T-cell (primary cell): ENCODE data around the gene HAUS3. TPM values are rescaled to one million over a fixed set of nuclear protein-coding genes. Genes with fewer than 3 reads are reported as not detected.

Source experiments
- ATAC-seq, 4 experiments: fragments of 200-7000 bp in 3 of 4; fragments of 150-1000 bp in 1 of 4; cut with Tn5 transposase; replicated peaks in 1 of 4; 1 replicate in 3 of 4; 2 replicates in 1 of 4; pipeline ENCODE4 v1.10.0; 2021; ENCODE audit warnings: moderate library complexity in 3 of 4, mild to moderate bottlenecking in 2 of 4, moderate number of reproducible peaks in 1 of 4
- CTCF ChIA-PET, 2 donors: fragments of 300-600 bp; sonication (Branson Sonifier 250); formaldehyde crosslinking; loops; one replicate each; lab custom pipeline; 2022; ENCODE audit warnings: antibody characterized with exemption in 2 of 2; lab: Charles Lee
- POLR2A ChIA-PET, 2 donors: fragments of 300-600 bp; sonication (Branson Sonifier 250); formaldehyde crosslinking; loops; one replicate each; lab custom pipeline; 2022; ENCODE audit warnings: antibody characterized with exemption in 2 of 2; lab: Charles Lee
- DNase-seq, 35 experiments: peaks; one replicate each; pipeline versions ENCODE4 v3.0.0 to v3.0.0-alpha.2; 2013 to 2023
- H3K27ac ChIP-seq: one replicate; pipeline ENCODE4 v1.5.1; 2013; ENCODE audit warnings: low read length
- H3K27me3 ChIP-seq, 2 experiments: replicated peaks in 1 of 2; 1 replicate in 1 of 2; 2 replicates in 1 of 2; pipeline versions ENCODE4 v1.6.1 to v1.7.0; 2013; ENCODE audit warnings: low read length in 1 of 2, mixed read lengths in 1 of 2; ENCODE audit not compliant: control insufficient read depth in 2 of 2, insufficient read depth in 2 of 2; ENCODE audit errors: extremely low read depth in 1 of 2
- H3K36me3 ChIP-seq, 2 donors: 1 replicate in 1 of 2; 2 replicates in 1 of 2; pipeline versions ENCODE4 v1.6.1 to v1.7.0; 2013; ENCODE audit warnings: low read length in 1 of 2; ENCODE audit not compliant: control insufficient read depth in 2 of 2, insufficient read depth in 1 of 2; ENCODE audit errors: extremely low read depth in 1 of 2
- H3K4me1 ChIP-seq, 2 experiments: 1 replicate in 1 of 2; 2 replicates in 1 of 2; pipeline versions ENCODE4 v1.6.1 to v1.7.0; 2013; ENCODE audit warnings: low read length in 2 of 2, mixed read lengths in 1 of 2; ENCODE audit not compliant: insufficient read depth in 2 of 2, control insufficient read depth in 1 of 2; ENCODE audit errors: extremely low read depth in 1 of 2
- H3K4me3 ChIP-seq, 2 donors: 1 replicate in 1 of 2; 2 replicates in 1 of 2; pipeline versions ENCODE4 v1.5.1 to v1.7.0; 2013; ENCODE audit warnings: mild to moderate bottlenecking in 2 of 2, low read length in 1 of 2, moderate library complexity in 1 of 2; ENCODE audit not compliant: control insufficient read depth in 1 of 2; ENCODE audit errors: extremely low read depth in 1 of 2
- H3K9me3 ChIP-seq: 2 replicates; pipeline ENCODE4 v1.7.0; 2013
- H3K27ac Mint-ChIP-seq, 2 donors: one replicate each; pipeline ENCODE4 v1.8.0; 2020 to 2021; ENCODE audit warnings: mild to moderate bottlenecking in 2 of 2, mixed read lengths in 2 of 2
- H3K27me3 Mint-ChIP-seq, 2 donors: one replicate each; pipeline ENCODE4 v1.8.0; 2021 to 2022; ENCODE audit warnings: mixed read lengths in 2 of 2
- H3K36me3 Mint-ChIP-seq: one replicate; pipeline ENCODE4 v1.8.0; 2021; ENCODE audit warnings: mixed read lengths
- H3K4me1 Mint-ChIP-seq, 3 donors: one replicate each; pipeline ENCODE4 v1.8.0; 2020 to 2022; ENCODE audit warnings: mixed read lengths in 3 of 3, mild to moderate bottlenecking in 1 of 3
- H3K4me3 Mint-ChIP-seq, 3 donors: one replicate each; pipeline ENCODE4 v1.8.0; 2020 to 2022; ENCODE audit warnings: mild to moderate bottlenecking in 3 of 3, mixed read lengths in 3 of 3, moderate library complexity in 3 of 3
- H3K9me3 Mint-ChIP-seq, 3 donors: one replicate each; pipeline ENCODE4 v1.8.0; 2020 to 2022; ENCODE audit warnings: mixed read lengths in 3 of 3
- WGBS: methylation state at CpG from one replicate; pipeline ENCODE4 v1.1.5; 2013; ENCODE audit warnings: missing lambda C conversion rate; ENCODE audit not compliant: insufficient coverage; 5-methylcytosine and 5-hydroxymethylcytosine counted together
- total RNA-seq, 35 experiments: library from RNA in 6 of 35; stranded (reverse) in 6 of 35; fragments of 120-200 nt in 1 of 35; gene quantifications; one replicate each; pipeline versions ENCODE4 v1.2.1 to v1.2.4 and lab custom pipeline; 2013 to 2026

HAUS3 gene
- total RNA-seq, 5 donors from 2014 or later (not counting 1 experiment from before 2014, with no cell fraction given): 29.3 to 94.0 (median 31.2) TPM

- Mint-ChIP-seq H3K9me3 (peaks cover 0 to 6% (median 0%) of the 10 kb centered on the region in 3 donors), H3K27me3 (no peaks in the 10 kb centered on the region), H3K4me1 (peaks cover 29 to 59% (median 56%) of the 10 kb centered on the region in 3 donors), H3K4me3 (peak overlapping the region in 1 of 3 donors; percentile 79), H3K27ac (peak overlapping the region; percentile 96 to 98), H3K36me3 (peaks cover 4% of the 10 kb centered on the region)
- Histone ChIP-seq H3K27ac (peak overlapping the region; percentile 96), H3K4me3 (no peak overlapping the region), H3K27me3 (no peaks in the 10 kb centered on the region), H3K9me3 (no peaks in the 10 kb centered on the region), H3K36me3 (peaks cover 0 to 2% of the 10 kb centered on the region in 2 donors), H3K4me1 (peaks cover 25 to 69% of the 10 kb centered on the region in 2 experiments)
- POLR2A ChIA-PET: interaction anchor here in 1 of 2 donors (2.9 kb wide), 1 partner anchor 7 kb away, joined by 33 read pairs; no protein-coding TSS in a partner anchor
- CTCF ChIA-PET: interaction anchor here in 1 of 2 donors (2.1 kb wide), 1 partner anchor 8 kb away, joined by 28 read pairs; no protein-coding TSS in a partner anchor
- WGBS: 95% methylated on average over 9 of the region's 14 CpGs
- DNase-seq: no peak
- ATAC-seq: no peak
These were observed 47.5 kb upstream of the HAUS3 start for GRCh38 chr4:2289311-2289954.

DNA sequence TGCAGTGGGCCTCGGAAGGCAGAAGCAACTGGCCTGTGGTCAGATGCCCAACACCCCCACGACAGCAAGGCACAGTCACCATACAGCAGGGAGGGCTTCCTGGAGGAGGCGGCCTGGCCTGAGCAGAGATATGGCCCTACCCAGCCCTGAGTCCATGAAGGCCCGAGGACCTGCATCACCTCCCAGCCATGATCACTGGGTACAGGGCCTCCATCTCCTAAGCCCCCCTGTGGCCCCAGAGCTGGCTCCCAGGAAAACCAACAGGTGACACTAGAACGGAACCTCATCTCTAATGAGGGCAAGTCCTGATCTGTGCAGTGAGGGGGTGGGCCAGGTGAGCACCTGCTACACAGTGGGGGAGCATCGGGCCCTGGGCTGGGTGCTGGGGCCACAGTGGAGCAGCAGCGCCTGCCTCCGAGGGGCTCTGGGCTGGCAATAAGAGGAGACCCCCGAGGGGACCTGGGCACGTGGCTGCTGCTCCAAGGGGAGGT, 46.2 kb upstream of the HAUS3 start:
- Mint-ChIP-seq H3K27me3 (no peaks in the 10 kb centered on the region), H3K9me3 (no peaks in the 10 kb centered on the region), H3K36me3 (no peaks in the 10 kb centered on the region), H3K4me3 (no peak overlapping the region), H3K27ac (peak overlapping the region; percentile 48 to 70), H3K4me1 (peaks cover 32 to 61% (median 58%) of the 10 kb centered on the region in 3 donors)
- Histone ChIP-seq H3K4me1 (peaks cover 25 to 81% of the 10 kb centered on the region in 2 experiments), H3K36me3 (peaks cover 0 to 2% of the 10 kb centered on the region in 2 donors), H3K9me3 (no peaks in the 10 kb centered on the region), H3K4me3 (no peak overlapping the region), H3K27ac (no peak overlapping the region), H3K27me3 (no peaks in the 10 kb centered on the region)
- 97% methylated on average over 9 of the region's 10 CpGs for WGBS
- POLR2A ChIA-PET: no interaction called here
- CTCF ChIA-PET: no interaction called here
- ATAC-seq (no peak), DNase-seq (peak in 1 of 35 experiments; percentile 23)

GRCh38 chr4:2287594-2287915, 45.6 kb upstream of the HAUS3 start:
- POLR2A ChIA-PET: no interaction called here
- 89% methylated on average over 4 of the region's 9 CpGs for WGBS
- H3K9me3 Mint-ChIP-seq: no peaks in the 10 kb centered on the region
- H3K36me3 Mint-ChIP-seq: no peaks in the 10 kb centered on the region
- H3K27me3 Mint-ChIP-seq: no peaks in the 10 kb centered on the region
- no peak overlapping the region for H3K4me3 ChIP-seq
- H3K27ac ChIP-seq: no peak overlapping the region
- H3K4me3 Mint-ChIP-seq: no peak overlapping the region
- H3K27me3 ChIP-seq: no peaks in the 10 kb centered on the region
- peak overlapping the region in 1 of 2 donors; percentile 16 for H3K27ac Mint-ChIP-seq
- peaks cover 36 to 63% (median 59%) of the 10 kb centered on the region in 3 donors for H3K4me1 Mint-ChIP-seq
- H3K9me3 ChIP-seq: no peaks in the 10 kb centered on the region
- ATAC-seq: no peak
- CTCF ChIA-PET: no interaction called here
- peaks cover 28 to 85% of the 10 kb centered on the region in 2 experiments for H3K4me1 ChIP-seq
- H3K36me3 ChIP-seq: peaks cover 0 to 2% of the 10 kb centered on the region in 2 donors
- no peak for DNase-seq

DNA sequence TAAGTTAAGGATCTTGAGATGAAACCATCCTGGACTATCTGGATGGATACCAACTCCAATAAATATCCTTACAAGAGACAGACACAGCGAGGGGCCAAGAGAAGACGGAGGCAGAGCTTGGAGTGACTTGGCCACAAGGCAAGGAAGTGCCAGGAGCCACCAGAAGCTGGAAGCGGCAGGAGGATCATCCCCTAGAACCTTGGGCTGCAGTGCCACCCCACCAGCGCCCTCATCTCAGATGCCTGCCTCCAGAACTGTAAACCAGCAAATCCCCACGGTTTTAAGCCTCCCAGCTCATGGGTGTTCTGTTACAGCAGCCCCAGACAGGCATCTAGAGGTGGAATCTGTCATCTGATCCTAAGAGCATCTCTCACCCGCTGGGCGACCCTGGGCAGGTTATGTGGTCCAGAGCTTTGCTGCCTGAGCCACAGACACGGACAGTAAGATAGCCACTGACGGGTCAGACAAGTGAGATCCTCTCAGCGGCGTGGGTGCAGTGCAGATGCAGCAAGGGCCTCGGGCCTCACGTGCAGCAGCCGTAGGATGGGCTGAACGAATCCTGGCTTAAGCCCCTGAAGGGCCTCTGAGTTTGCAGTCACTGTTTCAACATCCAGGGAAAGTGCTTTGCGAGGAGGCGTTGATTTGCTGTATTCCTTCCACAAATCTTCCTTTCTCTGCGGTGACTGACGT, 45.1 kb upstream of the HAUS3 start:
- Histone ChIP-seq H3K9me3 (no peaks in the 10 kb centered on the region), H3K27ac (no peak overlapping the region), H3K36me3 (peaks cover 0 to 2% of the 10 kb centered on the region in 2 donors), H3K4me3 (no peak overlapping the region), H3K4me1 (peaks cover 33 to 85% of the 10 kb centered on the region in 2 experiments), H3K27me3 (no peaks in the 10 kb centered on the region)
- Mint-ChIP-seq H3K9me3 (peaks cover 0 to 3% (median 0%) of the 10 kb centered on the region in 3 donors), H3K4me1 (peaks cover 36 to 63% (median 59%) of the 10 kb centered on the region in 3 donors), H3K27ac (peak overlapping the region; percentile 16 to 55), H3K4me3 (no peak overlapping the region), H3K36me3 (no peaks in the 10 kb centered on the region), H3K27me3 (no peaks in the 10 kb centered on the region)
- DNase-seq (peak in 1 of 35 experiments; percentile 1), ATAC-seq (no peak)
- POLR2A ChIA-PET: no interaction called here
- CTCF ChIA-PET: no interaction called here
- 91% methylated on average over 15 of the region's 19 CpGs for WGBS

GRCh38 chr4:2285613-2286381, 43.9 kb upstream of the HAUS3 start:
- DNase-seq (peak in 1 of 35 experiments; percentile 20), ATAC-seq (no peak)
- Mint-ChIP-seq H3K4me1 (peaks cover 38 to 65% (median 62%) of the 10 kb centered on the region in 3 donors), H3K27me3 (no peaks in the 10 kb centered on the region), H3K36me3 (no peaks in the 10 kb centered on the region), H3K27ac (peak overlapping the region in 1 of 2 donors; percentile 77), H3K9me3 (peaks cover 0 to 3% (median 0%) of the 10 kb centered on the region in 3 donors), H3K4me3 (no peak overlapping the region)
- no peak overlapping the region for H3K27ac ChIP-seq
- no peaks in the 10 kb centered on the region for H3K9me3 ChIP-seq
- H3K4me3 ChIP-seq: no peak overlapping the region
- WGBS: 93% methylated on average over 19 of the region's 27 CpGs
- H3K36me3 ChIP-seq: peaks cover 0 to 2% of the 10 kb centered on the region in 2 donors
- no peaks in the 10 kb centered on the region for H3K27me3 ChIP-seq
- H3K4me1 ChIP-seq: peaks cover 36 to 85% of the 10 kb centered on the region in 2 experiments
- ChIA-PET POLR2A (no interaction called here), CTCF (no interaction called here)
